Measurements from ENCODE around the gene PIGP. TPM values are rescaled to one million over a fixed set of nuclear protein-coding genes. Genes with fewer than 3 reads are reported as not detected.

The PIGP gene
- total and polyA plus RNA-seq, 10 of the 15 experiments (the other 5 are each of a cell fraction or from before 2014, with no cell fraction given), result 17.0 to 65.0 (median 29.5) TPM

DNA sequence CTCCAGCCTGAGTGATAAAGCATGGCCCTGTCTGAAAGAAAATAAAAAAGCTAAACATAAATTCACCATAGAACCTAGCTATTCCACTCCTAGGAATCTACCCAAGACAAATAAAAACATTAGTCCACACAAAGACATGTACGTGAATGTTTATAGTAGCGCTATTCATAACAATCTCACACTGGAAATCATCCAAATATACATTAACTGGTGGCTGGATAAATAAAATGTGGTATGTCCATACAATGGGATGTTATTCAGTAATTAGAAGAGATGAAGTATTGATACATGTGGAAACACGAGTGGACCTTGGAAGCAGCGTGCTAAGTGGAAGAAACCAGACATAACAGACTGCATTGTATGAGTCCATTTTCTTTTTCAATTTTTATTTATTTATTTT lies 36.7 kb downstream of the PIGP start:
- TF ChIP-seq PML (IDR thresholded peaks at IDR 0.05; ENCODE audit: low read length), result no peak
- no peak for TF ChIP-seq IRF4 (IDR thresholded peaks at IDR 0.05; ENCODE audit: low read depth, low read length)
- TF ChIP-seq, protein P1, sequence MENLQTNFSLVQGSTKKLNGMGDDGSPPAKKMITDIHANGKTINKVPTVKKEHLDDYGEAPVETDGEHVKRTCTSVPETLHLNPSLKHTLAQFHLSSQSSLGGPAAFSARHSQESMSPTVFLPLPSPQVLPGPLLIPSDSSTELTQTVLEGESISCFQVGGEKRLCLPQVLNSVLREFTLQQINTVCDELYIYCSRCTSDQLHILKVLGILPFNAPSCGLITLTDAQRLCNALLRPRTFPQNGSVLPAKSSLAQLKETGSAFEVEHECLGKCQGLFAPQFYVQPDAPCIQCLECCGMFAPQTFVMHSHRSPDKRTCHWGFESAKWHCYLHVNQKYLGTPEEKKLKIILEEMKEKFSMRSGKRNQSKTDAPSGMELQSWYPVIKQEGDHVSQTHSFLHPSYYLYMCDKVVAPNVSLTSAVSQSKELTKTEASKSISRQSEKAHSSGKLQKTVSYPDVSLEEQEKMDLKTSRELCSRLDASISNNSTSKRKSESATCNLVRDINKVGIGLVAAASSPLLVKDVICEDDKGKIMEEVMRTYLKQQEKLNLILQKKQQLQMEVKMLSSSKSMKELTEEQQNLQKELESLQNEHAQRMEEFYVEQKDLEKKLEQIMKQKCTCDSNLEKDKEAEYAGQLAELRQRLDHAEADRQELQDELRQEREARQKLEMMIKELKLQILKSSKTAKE (IDR thresholded peaks at IDR 0.05; ENCODE audit: low read depth, poor library complexity, severe bottlenecking), result no peak
- TF ChIP-seq ZNF384 (IDR thresholded peaks at IDR 0.05; ENCODE audit: borderline replicate concordance, low read depth, low read length), result no peak
- TF ChIP-seq MTA3 (IDR thresholded peaks at IDR 0.05; ENCODE audit: borderline replicate concordance, low read length), result no peak
- no peak for TF ChIP-seq CUX1 (IDR thresholded peaks at IDR 0.05; ENCODE audit: insufficient replicate concordance, low read depth, low read length)
- TF ChIP-seq RBBP5 (conservative IDR thresholded peaks at IDR 0.05), result no peak
- no peak for TF ChIP-seq USF2 (IDR thresholded peaks at IDR 0.05; ENCODE audit: borderline replicate concordance, low read depth, low read length)
- no peak for TF ChIP-seq NBN (IDR thresholded peaks at IDR 0.05)
- TF ChIP-seq CEBPB (IDR thresholded peaks at IDR 0.05; ENCODE audit: borderline replicate concordance in 1 of 2, low read depth in 2 of 2, low read length in 2 of 2), result no peak
- no peak for TF ChIP-seq SMARCA5 (IDR thresholded peaks at IDR 0.05)
- no peak for TF ChIP-seq EP300 (IDR thresholded peaks at IDR 0.05; ENCODE audit: borderline replicate concordance in 1 of 2, control insufficient read depth in 1 of 2, low read depth in 2 of 2, low read length in 2 of 2)
- intact Hi-C loops (cut with micrococcal nuclease; ENCODE audit: unreplicated experiment), result no loop called here
- in situ Hi-C loops (cut with MboI), result no loop called here
- Histone ChIP-seq H3K9ac (ENCODE audit: control insufficient read depth, insufficient read depth, low read length) (no peak overlapping the region), H3K36me3 (ENCODE audit: control insufficient read depth in 2 of 2, insufficient read depth in 2 of 2, low read length in 1 of 2) (no peaks in the 10 kb centered on the region), H3K79me2 (ENCODE audit: control insufficient read depth, insufficient read depth, low read length) (no peaks in the 10 kb centered on the region), H4K20me1 (ENCODE audit: control insufficient read depth, insufficient read depth) (no peaks in the 10 kb centered on the region), H3K27me3 (replicated peaks in 1 of 2; ENCODE audit: control insufficient read depth in 2 of 2, insufficient read depth in 2 of 2, low read length in 1 of 2) (no peaks in the 10 kb centered on the region), H3K4me1 (ENCODE audit: control insufficient read depth, insufficient read depth, low read length) (no peaks in the 10 kb centered on the region), H2AFZ (ENCODE audit: control insufficient read depth, low read depth, low read length) (no peak overlapping the region), H3K9me3 (replicated peaks; ENCODE audit: control insufficient read depth, insufficient read depth, low read length) (no peaks in the 10 kb centered on the region), H3K4me2 (ENCODE audit: control insufficient read depth, insufficient read depth) (no peak overlapping the region), H3K27ac (ENCODE audit: control insufficient read depth, insufficient read depth) (no peak overlapping the region), H3K4me3 (no peak overlapping the region)
- ChIA-PET POLR2A (no interaction called here), CTCF (no interaction called here), RAD21 (ENCODE audit: unreplicated experiment) (no interaction called here), SMC1A (ENCODE audit: uncharacterized antibody, unreplicated experiment) (no interaction called here)
- no peak for ATAC-seq
- no peak for FAIRE-seq
- no peak for DNase-seq (ENCODE audit: low read depth, low spot score)
- no TSS peak for BruUV-seq (replicated peaks)
- 53% methylated on average over 4 of the region's 4 CpGs for WGBS (ENCODE audit: insufficient coverage, insufficient replicate concordance, low lambda C conversion rate, missing lambda C conversion rate)
